IPS-20b (cell line): ENCODE results near the gene SLU7.

ENCODE experiments used
- H3K27ac ChIP-seq: one replicate; pipeline ENCODE4 v1.5.1; 2013; ENCODE audit warnings: low read length
- H3K27me3 ChIP-seq: 2 replicates; pipeline ENCODE4 v1.6.1; 2013; ENCODE audit warnings: mild to moderate bottlenecking, low read length, inconsistent platforms; ENCODE audit not compliant: insufficient read depth
- H3K36me3 ChIP-seq: 2 replicates; pipeline ENCODE4 v1.6.1; 2013; ENCODE audit warnings: low read depth, mild to moderate bottlenecking, inconsistent platforms, low read length, moderate library complexity; ENCODE audit not compliant: insufficient read depth
- H3K4me1 ChIP-seq: 2 replicates; pipeline ENCODE4 v1.6.1; 2013; ENCODE audit warnings: mild to moderate bottlenecking, control low read depth, inconsistent platforms, low read length, moderate library complexity; ENCODE audit not compliant: insufficient read depth
- H3K4me3 ChIP-seq: 2 replicates; pipeline ENCODE4 v1.5.1; 2013; ENCODE audit warnings: mild to moderate bottlenecking, low read length, inconsistent platforms
- H3K9ac ChIP-seq: 2 replicates; pipeline ENCODE4 v1.6.1; 2013; ENCODE audit warnings: low read depth, mild to moderate bottlenecking, inconsistent platforms, low read length, moderate library complexity
- H3K9me3 ChIP-seq: 2 replicates; pipeline ENCODE4 v1.6.1; 2013; ENCODE audit warnings: mild to moderate bottlenecking, low read depth, low read length, inconsistent platforms; ENCODE audit not compliant: insufficient read depth

Gene SLU7

DNA sequence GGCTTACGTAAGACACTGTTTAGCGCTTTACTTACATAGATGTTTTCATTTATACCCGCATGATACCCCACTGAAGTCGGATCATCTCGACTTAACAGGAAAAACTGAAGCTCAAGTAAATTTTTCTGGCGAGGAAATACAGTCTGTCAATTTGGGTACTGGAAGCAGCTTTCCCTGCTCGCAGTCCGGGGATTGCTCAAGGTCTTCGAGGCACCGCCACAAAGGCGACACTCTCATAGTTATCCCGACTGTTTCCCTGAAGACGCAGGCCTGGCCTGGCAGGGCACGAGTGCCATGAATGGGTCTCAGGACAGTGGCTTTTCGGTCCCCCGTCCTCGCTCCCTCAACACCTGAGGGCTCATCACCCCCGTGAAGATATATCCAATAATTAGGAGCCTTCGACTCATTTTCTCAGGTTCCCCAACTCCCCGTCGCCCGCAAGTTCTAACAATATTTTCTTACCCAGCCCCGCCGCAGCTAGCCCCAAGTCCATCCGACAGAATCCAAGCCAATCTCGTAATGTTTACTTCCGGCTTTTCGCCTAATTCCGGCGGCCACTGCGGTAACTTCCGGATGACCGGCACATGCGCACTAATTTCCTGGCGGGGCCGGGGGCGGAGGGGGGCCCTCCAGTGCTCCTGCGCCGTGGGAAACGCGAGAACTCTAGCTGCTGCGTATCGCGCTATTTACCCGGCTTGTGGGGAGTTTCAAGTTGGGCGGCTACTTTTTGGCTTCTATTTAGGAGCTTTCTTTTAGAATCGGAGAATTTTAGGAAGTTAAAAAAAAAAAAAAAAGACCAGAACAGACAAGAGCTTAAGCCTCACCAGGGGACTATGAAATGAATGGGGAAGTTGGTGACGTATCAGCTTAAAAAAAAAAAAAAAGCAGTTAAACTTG is at the start of gene SLU7:
Gene SLU7, minus strand, starts transcription at position 521 of the 897 bp plus-strand sequence. CDS start 3,787 bp downstream, outside the sequence.
- Histone ChIP-seq H3K27me3 (no peaks in the 10 kb centered on the region), H3K36me3 (peaks cover 25% of the 10 kb centered on the region), H3K9ac (peak within 1 kb of the TSS; percentile 93), H3K4me3 (peak within 1 kb of the TSS; percentile 96), H3K9me3 (no peaks in the 10 kb centered on the region), H3K27ac (peak within 1 kb of the TSS; percentile 62), H3K4me1 (peaks cover 26% of the 10 kb centered on the region)

GRCh38 chr5:160468363-160468975 is 49.6 kb upstream of the SLU7 start:
- Histone ChIP-seq H3K36me3 (no peaks in the 10 kb centered on the region), H3K9ac (no peak overlapping the region), H3K27ac (no peak overlapping the region), H3K4me3 (no peak overlapping the region), H3K4me1 (peaks cover 3% of the 10 kb centered on the region; the same call in 1 of the 2 replicates), H3K27me3 (no peaks in the 10 kb centered on the region), H3K9me3 (no peaks in the 10 kb centered on the region)

DNA sequence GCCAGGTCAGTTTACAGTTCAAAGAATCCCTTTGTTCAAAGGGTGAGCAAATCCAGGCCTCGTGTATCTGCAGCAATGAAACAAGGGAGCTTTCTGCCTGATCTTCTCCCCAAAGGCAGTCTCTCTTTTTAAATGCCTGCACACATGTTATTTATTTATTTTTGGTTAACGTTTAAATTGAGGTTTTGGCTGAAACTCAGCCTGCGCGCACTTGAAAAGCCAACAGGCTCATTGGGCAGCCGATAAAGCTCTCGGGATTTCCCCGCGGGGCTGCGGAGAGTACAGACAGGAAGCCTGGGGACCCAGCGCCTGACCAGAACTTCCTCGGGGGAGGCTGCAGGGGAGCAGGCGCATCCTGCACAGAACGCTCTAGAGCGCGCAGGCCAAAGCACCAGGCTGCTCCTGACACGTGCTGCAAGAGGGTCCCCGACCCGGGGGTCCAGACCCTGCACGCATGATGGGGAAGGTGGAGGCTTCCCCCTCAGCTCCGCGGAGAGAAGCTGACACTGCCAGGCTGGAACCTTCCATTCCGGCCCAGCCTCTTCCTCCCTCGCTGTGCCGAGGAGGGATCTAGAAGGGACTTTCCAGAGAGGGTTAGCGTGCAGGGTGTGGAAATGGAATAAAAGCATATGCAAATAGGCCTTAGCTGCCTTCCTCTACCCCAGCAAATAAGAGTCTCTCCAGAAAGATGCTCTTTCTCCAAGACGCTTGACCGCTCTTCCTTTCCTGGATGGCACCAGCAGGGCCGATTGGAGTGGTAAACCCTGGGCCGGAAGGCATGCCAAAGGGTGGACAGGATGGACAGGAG is 48.9 kb upstream of the SLU7 start:
- Histone ChIP-seq H3K4me1 (peaks cover 3% of the 10 kb centered on the region; the same call in 1 of the 2 replicates), H3K36me3 (no peaks in the 10 kb centered on the region), H3K4me3 (no peak overlapping the region), H3K27me3 (no peaks in the 10 kb centered on the region), H3K27ac (no peak overlapping the region), H3K9ac (peak overlapping the region; percentile 45; the same call in 1 of the 2 replicates), H3K9me3 (no peaks in the 10 kb centered on the region)

- no peaks in the 10 kb centered on the region for H3K36me3 ChIP-seq
- H3K4me1 ChIP-seq: peaks cover 3% of the 10 kb centered on the region; the same call in 1 of the 2 replicates
- no peak overlapping the region for H3K27ac ChIP-seq
- no peak overlapping the region for H3K4me3 ChIP-seq
- H3K9ac ChIP-seq: peak overlapping the region; percentile 45; the same call in 1 of the 2 replicates
- H3K9me3 ChIP-seq: no peaks in the 10 kb centered on the region
- no peaks in the 10 kb centered on the region for H3K27me3 ChIP-seq
Measured at GRCh38 chr5:160466889-160467554, 48.1 kb upstream of the SLU7 start.

DNA sequence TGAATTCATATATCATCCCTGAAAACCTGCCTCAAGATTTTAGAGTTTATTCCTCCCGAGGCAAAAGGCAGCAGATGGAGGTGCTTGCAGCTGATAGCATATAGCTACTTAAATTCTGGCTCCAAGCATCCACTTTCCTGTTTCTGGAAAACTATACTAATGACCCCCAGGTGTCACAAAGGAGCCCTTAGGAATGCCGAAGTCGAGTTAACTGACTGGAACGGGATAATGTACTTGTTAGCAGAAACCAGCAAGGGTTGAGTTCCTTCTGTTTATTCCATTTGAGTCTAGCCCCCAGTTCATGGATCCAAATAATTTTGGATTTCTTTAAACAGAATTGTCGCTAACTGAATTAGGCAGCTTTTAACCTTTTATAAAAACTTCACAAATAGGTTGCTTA is 47.2 kb upstream of the SLU7 start:
- Histone ChIP-seq H3K27ac (no peak overlapping the region), H3K9ac (no peak overlapping the region)

DNA sequence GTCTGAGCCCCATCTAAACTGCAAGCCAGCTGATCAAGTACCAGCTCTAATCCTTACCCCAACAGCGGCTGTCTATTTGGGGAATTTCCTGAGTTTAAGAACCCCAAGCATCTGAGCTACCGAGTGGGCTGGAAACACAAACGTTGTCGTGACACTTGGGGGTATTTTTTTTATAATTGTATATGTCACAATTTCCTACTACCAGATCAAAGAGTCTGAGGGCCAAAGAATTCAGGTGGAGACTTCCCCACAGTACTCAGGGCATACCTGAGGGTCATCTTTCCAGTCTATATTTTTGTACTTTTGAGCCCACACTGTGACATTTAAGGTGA is 45.6 kb upstream of the SLU7 start:
- Histone ChIP-seq H3K4me3 (no peak overlapping the region), H3K27ac (no peak overlapping the region), H3K4me1 (peaks cover 3% of the 10 kb centered on the region; the same call in 1 of the 2 replicates), H3K27me3 (no peaks in the 10 kb centered on the region), H3K36me3 (no peaks in the 10 kb centered on the region), H3K9ac (no peak overlapping the region), H3K9me3 (no peaks in the 10 kb centered on the region; the same call in 1 of the 2 replicates)

More for the DNA sequence above, 47.2 kb upstream of the SLU7 start:
- H3K9me3 ChIP-seq: no peaks in the 10 kb centered on the region; the same call in 1 of the 2 replicates
- no peak overlapping the region for H3K4me3 ChIP-seq
- peaks cover 3% of the 10 kb centered on the region; the same call in 1 of the 2 replicates for H3K4me1 ChIP-seq
- H3K36me3 ChIP-seq: no peaks in the 10 kb centered on the region
- no peaks in the 10 kb centered on the region for H3K27me3 ChIP-seq

DNA sequence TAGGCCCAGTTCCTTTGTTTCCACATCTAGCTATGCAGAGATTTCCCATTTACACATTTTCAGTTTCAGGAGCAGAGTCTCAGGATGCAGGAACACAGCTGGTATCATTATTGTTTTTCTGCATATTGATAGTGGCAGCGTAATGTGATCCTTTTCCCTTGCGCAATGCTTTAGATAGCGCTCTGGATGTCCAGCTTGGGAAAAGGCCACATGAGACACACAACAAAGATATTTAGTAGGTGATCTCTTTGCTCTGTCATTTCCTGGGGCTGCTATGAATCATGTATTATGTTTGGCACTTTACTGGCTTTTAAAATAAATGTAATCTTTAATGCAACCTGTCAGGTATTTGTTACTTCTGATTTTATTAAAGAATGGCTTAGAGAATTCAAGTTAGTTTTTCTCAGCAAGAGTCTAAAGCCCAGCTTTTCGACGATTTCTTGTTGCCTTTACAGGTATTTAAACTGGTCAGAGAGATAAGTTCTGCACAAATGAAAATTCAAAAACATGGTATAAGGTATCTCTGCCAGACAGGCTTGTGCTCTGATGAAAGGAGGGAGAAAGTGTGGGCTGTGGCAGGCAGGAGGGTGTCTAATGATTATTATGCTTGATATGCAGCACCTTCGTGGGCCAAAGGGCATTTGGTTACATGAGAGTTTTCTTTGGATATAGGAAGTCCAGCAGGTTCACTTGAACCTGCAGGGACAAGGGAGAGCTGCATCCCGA is 45.0 kb upstream of the SLU7 start:
- Histone ChIP-seq H3K36me3 (no peaks in the 10 kb centered on the region), H3K27ac (no peak overlapping the region), H3K27me3 (no peaks in the 10 kb centered on the region), H3K4me1 (peaks cover 3% of the 10 kb centered on the region; the same call in 1 of the 2 replicates), H3K9ac (no peak overlapping the region), H3K9me3 (no peaks in the 10 kb centered on the region; the same call in 1 of the 2 replicates), H3K4me3 (no peak overlapping the region)

DNA sequence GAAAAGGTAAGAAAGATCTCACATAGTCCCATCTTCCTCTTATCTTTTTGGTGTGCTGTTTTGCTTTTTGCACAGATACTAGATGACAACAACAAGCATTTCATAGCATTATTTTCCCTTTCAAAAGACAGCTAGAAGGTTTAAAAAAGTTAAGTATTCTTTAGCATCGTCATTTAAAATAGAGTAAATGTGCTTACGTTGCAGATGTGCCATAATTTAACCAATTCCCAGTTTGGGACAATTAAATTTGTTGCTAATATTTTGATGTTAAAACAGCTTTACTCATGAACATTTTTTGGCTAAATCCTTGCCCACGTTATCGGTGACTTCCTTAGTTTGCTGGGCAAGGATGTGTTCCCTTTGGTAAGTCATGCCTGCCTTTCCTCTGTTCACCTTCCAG is 44.3 kb upstream of the SLU7 start:
- peaks cover 3% of the 10 kb centered on the region; the same call in 1 of the 2 replicates for H3K4me1 ChIP-seq
- H3K9me3 ChIP-seq: no peaks in the 10 kb centered on the region; the same call in 1 of the 2 replicates
- no peak overlapping the region for H3K27ac ChIP-seq
- H3K4me3 ChIP-seq: no peak overlapping the region
- H3K9ac ChIP-seq: no peak overlapping the region
- H3K36me3 ChIP-seq: no peaks in the 10 kb centered on the region
- H3K27me3 ChIP-seq: no peaks in the 10 kb centered on the region

GRCh38 chr5:160462167-160462566 is 43.3 kb upstream of the SLU7 start:
- Histone ChIP-seq H3K36me3 (no peaks in the 10 kb centered on the region), H3K4me3 (no peak overlapping the region), H3K27ac (no peak overlapping the region), H3K9me3 (no peaks in the 10 kb centered on the region; the same call in 1 of the 2 replicates), H3K9ac (no peak overlapping the region), H3K4me1 (no peaks in the 10 kb centered on the region), H3K27me3 (no peaks in the 10 kb centered on the region)

GRCh38 chr5:160461378-160461777 is 42.5 kb upstream of the SLU7 start:
- H3K4me1 ChIP-seq: no peaks in the 10 kb centered on the region

More at GRCh38 chr5:160461378-160461777, 42.5 kb upstream of the SLU7 start:
- H3K4me3 ChIP-seq: no peak overlapping the region
- H3K9ac ChIP-seq: no peak overlapping the region
- H3K36me3 ChIP-seq: no peaks in the 10 kb centered on the region
- no peak overlapping the region for H3K27ac ChIP-seq
- H3K9me3 ChIP-seq: no peaks in the 10 kb centered on the region; the same call in 1 of the 2 replicates
- no peaks in the 10 kb centered on the region for H3K27me3 ChIP-seq
